Left lung (tissue), 10 donors: ENCODE measurements around the gene SCMH1. TPM values are rescaled to one million over a fixed set of nuclear protein-coding genes. Genes with fewer than 3 reads are reported as not detected.

Source experiments
- ATAC-seq: fragments of 200-7000 bp; cut with Tn5 transposase; one replicate; pipeline ENCODE4 v1.9.1; 2020; ENCODE audit warnings: moderate library complexity
- DNase-seq, 4 donors: peaks; one replicate each; pipeline ENCODE4 v3.0.0-alpha.2; 2013 to 2020
- H3K27ac ChIP-seq, 2 donors: fragments of 200-600 bp; sonication (generic) in 1 of 2; one replicate each; pipeline versions ENCODE4 v1.5.0 to v1.8.0; 2020 to 2021
- H3K27me3 ChIP-seq, 2 donors: fragments of 200-600 bp; sonication (generic) in 1 of 2; one replicate each; pipeline versions ENCODE4 v1.5.0 to v1.8.0; 2020 to 2021
- H3K36me3 ChIP-seq, 2 donors: fragments of 200-600 bp; sonication (generic) in 1 of 2; one replicate each; pipeline versions ENCODE4 v1.5.0 to v1.8.0; 2020 to 2021
- H3K4me1 ChIP-seq, 2 donors: fragments of 200-600 bp; one replicate each; pipeline ENCODE4 v1.8.0; 2021
- H3K4me3 ChIP-seq, 2 donors: fragments of 200-600 bp; sonication (generic) in 1 of 2; one replicate each; pipeline versions ENCODE4 v1.5.0 to v1.8.0; 2020 to 2021; ENCODE audit warnings: mild to moderate bottlenecking in 1 of 2
- H3K9me3 ChIP-seq, 2 donors: fragments of 200-600 bp; sonication (generic) in 1 of 2; one replicate each; pipeline versions ENCODE4 v1.5.0 to v1.8.0; 2020 to 2021
- CTCF ChIP-seq, 2 donors: fragments of 200-600 bp; sonication (generic) in 1 of 2; IDR thresholded peaks; one replicate each; pipeline versions ENCODE4 v1.5.0 to v1.8.0; 2021; ENCODE audit warnings: antibody characterized with exemption in 2 of 2
- intact Hi-C, 2 donors: fragments of 100-400 bp; cut with DNase I; formaldehyde crosslinking; loops; one replicate each; pipeline versions ENCODE4 v1.11.2 to v1.14.2; 2022
- polyA plus RNA-seq, 6 donors: library from polyadenylated mRNA; unstranded; fragments of 120-200 nt; gene quantifications; one replicate each; pipeline ENCODE4 v1.2.1, GENCODE V29; 2013; ENCODE audit not compliant: insufficient read length in 6 of 6
- total RNA-seq, 2 donors: library from RNA; stranded (reverse); fragmentation: NEBNext Ultra II Directional; extraction: Animal tissue kit (Norgen Biotek cat#: 25700); gene quantifications; one replicate each; pipeline ENCODE4 v1.2.1, GENCODE V29; 2021
- donor health status: DM: no; HTN: yes; CAD: no.
- donor health status: DM: no; HTN: no; CAD: no.

The SCMH1 gene
- total and polyA plus RNA-seq, 8 donors: 27.8 to 56.1 (median 44.3) TPM

DNA sequence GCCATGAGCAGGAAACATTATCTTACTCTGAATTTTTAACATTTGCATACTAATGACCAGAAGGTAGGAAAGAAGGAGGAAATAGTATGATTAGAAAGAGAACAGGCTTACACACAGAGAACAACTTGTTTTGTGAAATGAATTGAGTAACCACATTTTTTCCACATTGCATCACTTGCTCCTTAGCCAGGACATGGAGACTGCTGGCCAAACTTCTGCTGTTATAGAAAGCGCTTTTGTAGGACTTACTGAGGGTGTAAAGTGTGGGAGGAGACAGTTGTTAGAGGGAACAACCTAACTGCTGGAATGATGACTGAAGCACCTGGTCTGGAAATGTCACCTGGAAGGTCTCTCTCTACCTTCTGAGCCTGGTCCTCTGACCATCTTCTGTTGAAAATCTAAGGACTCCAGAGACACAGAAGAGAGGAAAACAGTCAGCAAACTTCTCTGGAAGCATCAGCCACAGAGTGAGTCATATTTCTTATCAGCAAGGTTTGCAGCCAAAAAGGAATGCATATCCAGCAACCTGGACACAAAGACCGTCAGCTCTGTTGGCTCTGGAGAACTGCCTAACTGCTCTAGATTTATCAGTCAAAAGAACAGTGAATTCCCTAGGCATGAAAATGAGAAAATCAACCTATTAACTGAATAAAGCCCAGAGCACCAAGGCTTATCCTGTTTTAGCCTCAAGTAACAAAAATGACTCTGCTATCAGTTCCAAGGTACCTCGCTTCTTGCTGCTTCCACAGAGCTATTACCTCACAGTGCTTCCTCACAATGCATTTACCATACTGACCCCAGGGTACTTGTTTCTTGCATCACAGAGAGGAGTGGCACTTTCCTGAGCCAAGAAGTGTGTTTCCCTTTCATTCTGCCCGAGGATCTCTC lies 132.6 kb downstream of the SCMH1 start:
- H3K27me3 ChIP-seq: no peaks in the 10 kb centered on the region
- peak in 2 of 4 donors; percentile 89 to 90 for DNase-seq
- intact Hi-C loops: no loop called here
- TF ChIP-seq CTCF (IDR thresholded peaks at IDR 0.05): no peak
- H3K27ac ChIP-seq: peak overlapping the region; percentile 85 to 86
- no peak overlapping the region for H3K4me3 ChIP-seq
- H3K36me3 ChIP-seq: peaks cover 0 to 8% of the 10 kb centered on the region in 2 donors
- ATAC-seq: peak; percentile 92
- peaks cover 13 to 28% of the 10 kb centered on the region in 2 donors for H3K4me1 ChIP-seq
- H3K9me3 ChIP-seq: no peaks in the 10 kb centered on the region

DNA sequence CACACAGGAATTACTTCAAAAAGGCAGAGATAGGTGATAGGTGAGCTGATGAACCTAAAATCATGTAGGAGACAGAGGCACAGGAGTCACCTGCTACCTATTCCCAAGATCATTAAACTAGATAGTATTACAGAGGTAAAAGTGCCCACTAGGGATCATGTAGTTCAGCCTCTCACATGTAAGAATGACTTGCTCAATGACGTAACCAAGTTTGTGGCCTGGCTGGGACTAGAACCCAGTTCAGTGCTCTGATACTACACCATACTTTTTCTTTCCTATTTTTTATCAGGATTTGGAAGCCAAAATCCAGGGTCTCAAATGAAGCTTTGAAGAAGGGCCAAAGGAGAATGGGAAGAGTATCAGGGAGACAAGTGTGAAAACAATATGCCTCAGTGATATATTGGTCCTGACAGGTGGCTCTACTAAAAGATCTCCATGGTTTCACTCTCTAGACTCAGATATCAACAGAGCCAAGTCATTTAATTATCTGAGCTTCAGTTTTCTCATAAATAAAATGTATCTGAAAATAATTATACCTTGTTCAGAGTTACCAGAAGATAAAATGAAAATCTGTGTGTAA lies 133.3 kb downstream of the SCMH1 start:
- intact Hi-C loops: no loop called here
- no peak for DNase-seq
- TF ChIP-seq CTCF (IDR thresholded peaks at IDR 0.05): no peak
- Histone ChIP-seq H3K4me1 (peaks cover 13 to 31% of the 10 kb centered on the region in 2 donors), H3K27me3 (no peaks in the 10 kb centered on the region), H3K36me3 (peaks cover 0 to 8% of the 10 kb centered on the region in 2 donors), H3K27ac (peak overlapping the region; percentile 85 to 86), H3K9me3 (no peaks in the 10 kb centered on the region), H3K4me3 (no peak overlapping the region)
- ATAC-seq: peak; percentile 22

DNA sequence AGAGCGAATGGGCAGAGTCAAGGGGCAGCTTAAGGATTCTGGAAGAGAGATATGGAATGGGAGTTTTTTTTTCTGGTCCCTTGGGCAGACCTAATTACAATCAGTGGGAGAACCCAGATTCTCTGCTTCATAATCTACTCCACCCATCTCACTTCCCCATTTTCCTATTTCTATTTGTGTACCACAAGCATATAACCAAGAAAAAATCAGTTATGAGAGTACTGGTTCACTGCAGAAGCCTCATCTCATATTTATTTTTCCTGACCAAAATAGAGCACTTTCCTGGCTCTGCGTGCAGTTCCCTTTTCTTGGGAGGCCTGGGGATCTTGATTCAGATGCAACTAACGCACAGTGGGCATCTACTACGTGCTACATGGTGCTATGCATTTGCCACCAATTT lies 138.3 kb downstream of the SCMH1 start:
- no peak overlapping the region for H3K27ac ChIP-seq
- no peak for TF ChIP-seq CTCF (IDR thresholded peaks at IDR 0.05)
- intact Hi-C loops: no loop called here

GRCh38 chr1:41102653-41103052 lies 139.5 kb downstream of the SCMH1 start:
- no peak for DNase-seq
- Histone ChIP-seq H3K36me3 (no peaks in the 10 kb centered on the region), H3K9me3 (no peaks in the 10 kb centered on the region), H3K27me3 (no peaks in the 10 kb centered on the region), H3K4me1 (peaks cover 4 to 15% of the 10 kb centered on the region in 2 donors), H3K4me3 (no peak overlapping the region), H3K27ac (no peak overlapping the region)
- TF ChIP-seq CTCF (IDR thresholded peaks at IDR 0.05): no peak
- intact Hi-C loops: no loop called here
- peak; percentile 15 for ATAC-seq

More for the DNA sequence above, 138.3 kb downstream of the SCMH1 start:
- no peak overlapping the region for H3K4me3 ChIP-seq
- H3K9me3 ChIP-seq: no peaks in the 10 kb centered on the region
- H3K27me3 ChIP-seq: no peaks in the 10 kb centered on the region
- DNase-seq (no peak), ATAC-seq (no peak)
- peaks cover 8 to 22% of the 10 kb centered on the region in 2 donors for H3K4me1 ChIP-seq
- H3K36me3 ChIP-seq: no peaks in the 10 kb centered on the region

DNA sequence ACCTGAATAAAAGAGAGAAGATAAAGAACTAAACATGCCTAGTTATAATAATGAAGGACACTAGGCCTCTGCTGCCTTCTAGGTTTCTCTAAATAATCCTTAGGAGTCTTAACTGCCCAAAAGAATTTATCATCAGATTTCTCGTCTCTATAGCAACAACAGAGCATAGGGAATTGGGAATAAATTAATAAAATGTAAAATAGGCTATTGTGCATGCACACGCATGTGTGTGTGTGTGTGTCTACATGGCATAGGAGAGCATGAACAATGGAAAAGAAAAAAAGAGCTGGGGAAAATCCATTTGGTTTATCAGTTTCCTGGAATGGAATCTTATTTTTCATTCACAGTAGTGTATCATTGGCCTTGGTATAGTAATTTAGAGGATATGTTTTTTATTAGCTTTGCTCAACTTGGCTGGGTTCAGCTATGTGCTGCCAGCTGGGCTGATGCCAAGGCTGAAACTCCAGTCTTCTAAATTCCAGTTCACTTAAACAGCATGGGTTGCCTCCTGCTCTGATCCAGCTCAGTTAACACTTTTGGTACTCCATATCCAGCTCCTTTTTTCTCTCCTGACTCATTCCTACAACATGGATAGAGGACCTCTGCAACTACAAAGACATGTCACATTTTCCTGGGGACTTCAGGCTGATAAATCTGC lies 140.0 kb downstream of the SCMH1 start:
- Histone ChIP-seq H3K36me3 (no peaks in the 10 kb centered on the region), H3K27me3 (no peaks in the 10 kb centered on the region), H3K4me1 (peaks cover 4 to 15% of the 10 kb centered on the region in 2 donors), H3K9me3 (no peaks in the 10 kb centered on the region), H3K27ac (peak overlapping the region; percentile 5 to 33), H3K4me3 (no peak overlapping the region)
- no peak for TF ChIP-seq CTCF (IDR thresholded peaks at IDR 0.05)
- ATAC-seq: peak; percentile 91
- peak; percentile 72 to 94 (median 86) for DNase-seq
- intact Hi-C loops: no loop called here
